Activated T-cell treated with anti-CD3 and anti-CD28 coated beads, Interleukin-2, amount 50 U/mL, for 48 hours (primary cell): ENCODE measurements around the gene TSBP1.

ENCODE experiments used
- DNase-seq, 2 experiments: peaks; one replicate each; pipeline ENCODE4 v3.0.0-alpha.2; 2020

Gene TSBP1

GRCh38 chr6:32371803-32372202 is at the start of gene TSBP1:
TSBP1 (minus strand) TSS chr6:32371903; CDS start chr6:32371706, 197 bp downstream.
- no peak for DNase-seq

GRCh38 chr6:32416036-32416435 is 44.3 kb upstream of the TSBP1 start:
- no peak for DNase-seq

- DNase-seq, result peak; percentile 85
Observed at GRCh38 chr6:32415521-32416019, 43.9 kb upstream of the TSBP1 start.

GRCh38 chr6:32413427-32414047 is 41.8 kb upstream of the TSBP1 start:
- DNase-seq, result peak; percentile 81 to 87

GRCh38 chr6:32411566-32412327 is 40.0 kb upstream of the TSBP1 start:
- no peak for DNase-seq

GRCh38 chr6:32410906-32411305 is 39.2 kb upstream of the TSBP1 start:
- no peak for DNase-seq

- DNase-seq, result no peak
Observed at GRCh38 chr6:32406857-32407256, 35.2 kb upstream of the TSBP1 start, which contains the start of gene BTNL2. BTNL2 (minus strand) TSS chr6:32407181; CDS start chr6:32407123, 58 bp downstream.

DNA sequence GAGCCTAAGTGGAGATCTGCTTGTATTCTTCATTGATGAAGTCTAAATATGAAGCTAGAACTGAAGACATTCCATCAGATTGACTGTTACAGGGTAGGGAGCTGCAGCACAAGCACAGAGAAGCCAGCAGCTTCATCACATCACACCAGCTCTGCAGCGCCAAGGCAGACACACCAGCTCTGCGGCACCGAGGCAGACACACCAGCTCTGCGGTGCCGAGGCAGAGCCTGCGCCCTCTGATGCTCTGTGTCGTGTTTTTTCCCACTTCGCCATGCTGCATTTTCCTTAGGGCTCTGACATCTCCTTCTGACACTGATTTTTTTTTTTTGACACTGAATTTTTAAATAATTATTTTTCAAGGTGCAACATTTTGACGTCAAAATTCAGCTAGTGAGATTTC is 34.5 kb upstream of the TSBP1 start:
- DNase-seq, result no peak

- DNase-seq, result no peak
Observed at GRCh38 chr6:32405656-32406055, 34.0 kb upstream of the TSBP1 start.

DNA sequence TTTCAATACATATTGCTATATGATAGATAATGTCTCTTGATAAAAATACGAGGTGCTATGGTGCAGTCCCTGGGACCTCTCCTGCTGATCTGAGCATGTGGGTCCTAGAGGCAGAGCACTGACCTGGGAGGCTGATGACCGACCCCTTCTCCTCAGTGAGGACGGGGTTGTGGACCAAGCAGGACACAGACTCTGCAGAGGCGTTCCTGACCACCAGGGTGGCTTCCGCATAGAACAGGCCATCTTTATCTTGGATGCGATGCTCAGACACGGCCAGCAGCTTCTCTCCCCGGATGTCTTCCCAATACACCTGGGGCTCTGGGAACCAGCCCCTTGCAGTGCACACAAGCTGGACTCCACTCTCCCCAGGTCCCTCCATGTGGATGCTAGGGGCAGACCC is 31.1 kb upstream of the TSBP1 start:
- no peak for DNase-seq

DNA sequence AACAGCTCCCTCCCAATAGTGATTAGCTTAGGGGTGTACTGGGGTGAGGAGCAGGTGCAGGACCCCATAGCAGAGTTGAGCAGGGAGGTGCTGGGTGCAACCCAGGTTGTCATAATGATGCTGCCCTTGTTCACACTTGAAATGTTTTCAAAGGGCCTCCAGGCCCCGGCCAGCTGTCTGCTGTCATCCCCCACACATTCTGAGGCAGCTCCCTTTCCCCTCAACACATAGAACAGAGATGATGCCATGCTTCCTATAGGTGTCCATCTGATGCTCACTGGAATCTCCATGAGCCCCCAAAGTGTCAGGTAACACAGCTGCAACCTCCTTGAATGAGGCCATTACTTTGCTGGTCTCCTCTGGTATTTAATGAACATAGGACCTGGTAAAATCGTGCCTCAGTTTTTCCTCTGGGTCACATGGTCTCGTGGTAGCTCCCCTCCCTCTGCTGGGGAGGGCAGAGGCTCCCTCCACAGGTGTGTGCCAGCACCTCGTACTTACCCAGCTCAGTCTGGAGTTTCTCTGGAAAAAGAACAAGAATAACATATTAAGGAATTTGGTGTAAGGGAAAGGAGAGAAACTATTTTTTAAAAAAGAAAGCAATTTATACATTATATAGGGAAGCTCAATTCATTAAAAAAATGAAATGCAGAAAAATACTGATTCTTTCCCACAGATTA is 29.7 kb upstream of the TSBP1 start:
- DNase-seq, result no peak

- DNase-seq, result no peak
Observed at GRCh38 chr6:32397252-32397920, 25.7 kb upstream of the TSBP1 start.

GRCh38 chr6:32396028-32396427 is 24.3 kb upstream of the TSBP1 start:
- no peak for DNase-seq

DNA sequence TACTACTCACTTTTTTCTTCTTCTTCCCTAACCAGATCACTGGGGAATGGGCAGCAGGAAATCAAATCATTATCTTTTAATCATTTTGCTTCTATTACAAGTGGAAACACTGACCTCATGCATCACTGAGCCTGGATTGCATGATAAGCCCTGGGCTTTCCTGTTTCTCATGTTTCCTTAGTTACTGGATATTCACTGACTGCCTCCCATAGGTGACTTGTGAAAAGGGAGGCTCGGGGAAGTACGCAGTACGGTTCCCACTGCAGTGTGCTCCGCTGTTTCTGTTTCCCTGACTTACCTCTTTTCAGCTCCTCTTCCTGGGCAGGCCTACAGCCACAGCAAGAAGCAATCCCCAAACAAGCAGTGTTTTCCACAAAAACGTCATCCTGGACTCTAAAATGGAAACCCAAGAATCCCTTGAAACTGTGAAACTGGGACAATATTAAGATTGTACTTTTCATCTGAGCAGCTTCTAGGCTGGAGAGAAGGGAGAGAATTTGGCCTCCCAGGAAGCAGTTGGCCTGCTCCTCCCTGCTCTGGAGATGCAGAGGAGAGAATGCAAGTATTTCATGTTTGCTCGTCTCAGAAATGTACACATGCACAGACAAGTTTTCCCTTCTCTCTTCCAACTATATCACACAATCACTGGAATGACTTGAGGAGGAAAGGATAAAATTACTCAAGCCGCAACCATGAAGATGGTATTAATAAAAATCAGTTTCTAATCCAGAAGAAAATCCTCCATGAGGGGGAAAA is 22.1 kb upstream of the TSBP1 start:
- no peak for DNase-seq

DNA sequence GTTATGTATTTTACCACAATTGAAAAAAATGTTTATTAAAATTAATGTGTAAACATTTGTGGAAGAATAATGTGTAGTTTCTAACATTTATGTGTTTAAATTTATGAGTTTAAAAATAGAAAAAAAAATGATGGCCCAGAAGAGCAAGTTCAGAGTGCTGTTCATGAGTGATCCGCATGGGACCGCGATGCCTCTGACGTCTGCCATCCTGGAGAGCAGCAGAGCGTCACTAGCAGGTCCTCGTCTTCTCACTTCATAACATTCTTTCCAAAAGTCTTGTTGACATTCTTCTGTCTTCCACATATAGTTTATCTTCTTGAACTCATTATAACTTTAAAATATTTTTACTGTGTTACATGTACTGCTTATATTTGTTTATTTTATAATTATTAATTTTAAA is 19.8 kb upstream of the TSBP1 start:
- DNase-seq, result no peak

GRCh38 chr6:32387589-32388340 is 16.1 kb upstream of the TSBP1 start:
- DNase-seq, result no peak

GRCh38 chr6:32386040-32386439 is 14.3 kb upstream of the TSBP1 start:
- DNase-seq, result no peak

- no peak for DNase-seq
Observed at GRCh38 chr6:32382757-32383420, 11.2 kb upstream of the TSBP1 start.

DNA sequence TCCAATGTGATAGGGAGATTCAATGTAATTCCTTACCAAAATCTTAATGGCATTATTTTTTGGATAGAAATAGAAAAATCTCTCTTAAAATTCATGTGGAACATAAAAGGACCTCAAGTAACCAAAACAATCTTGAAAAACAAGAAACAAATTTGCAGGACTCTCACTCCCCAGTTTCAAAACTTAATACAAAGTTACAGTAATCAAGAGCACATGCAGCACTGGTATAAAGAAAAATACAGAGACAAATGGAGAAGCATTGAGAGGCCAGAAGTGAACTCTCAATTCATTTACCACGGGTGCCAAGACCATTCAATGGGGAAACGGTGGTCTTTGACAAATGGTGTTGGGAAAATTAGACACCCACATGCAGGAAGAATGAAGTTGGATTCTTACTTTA is 7.8 kb upstream of the TSBP1 start:
- DNase-seq, result no peak

GRCh38 chr6:32375739-32376529 is 4.2 kb upstream of the TSBP1 start:
- DNase-seq, result no peak
